Heart left ventricle (tissue), 16 donors: ENCODE measurements around the gene RUSF1. TPM values are rescaled to one million over a fixed set of nuclear protein-coding genes. Genes with fewer than 3 reads are reported as not detected.

Experiments
- ATAC-seq, 4 donors: fragments of 200-7000 bp; cut with Tn5 transposase; one replicate each; pipeline ENCODE4 v1.9.1; 2020 to 2022; ENCODE audit warnings: moderate library complexity in 4 of 4, mild to moderate bottlenecking in 3 of 4, moderate number of reproducible peaks in 1 of 4
- DNase-seq, 5 donors: peaks; one replicate each; pipeline ENCODE4 v3.0.0-alpha.2; 2020
- H3K27ac ChIP-seq, 12 donors: fragments of 200-600 bp; sonication (generic) in 4 of 12; one replicate each; pipeline versions ENCODE4 v1.5.0 to v1.8.0; 2016 to 2022; ENCODE audit warnings: mild to moderate bottlenecking in 2 of 12
- H3K27me3 ChIP-seq, 9 donors: fragments of 200-600 bp; sonication (generic) in 2 of 9; one replicate each; pipeline versions ENCODE4 v1.5.1 to v1.8.0; 2016 to 2022; ENCODE audit warnings: mild to moderate bottlenecking in 3 of 9
- H3K36me3 ChIP-seq, 9 donors: fragments of 200-600 bp; sonication (generic) in 2 of 9; one replicate each; pipeline versions ENCODE4 v1.5.0 to v1.8.0; 2018 to 2022; ENCODE audit warnings: mild to moderate bottlenecking in 2 of 9
- H3K4me1 ChIP-seq, 12 donors: fragments of 200-600 bp; sonication (generic) in 4 of 12; one replicate each; pipeline versions ENCODE4 v1.5.0 to v1.8.0; 2016 to 2022; ENCODE audit warnings: mild to moderate bottlenecking in 3 of 12
- H3K4me3 ChIP-seq, 12 donors: fragments of 200-600 bp; sonication (generic) in 4 of 12; one replicate each; pipeline versions ENCODE4 v1.5.0 to v1.8.0; 2017 to 2022; ENCODE audit warnings: mild to moderate bottlenecking in 9 of 12, moderate library complexity in 4 of 12
- H3K9me3 ChIP-seq, 12 donors: fragments of 200-600 bp; sonication (generic) in 4 of 12; one replicate each; pipeline versions ENCODE4 v1.5.0 to v1.8.0; 2016 to 2022; ENCODE audit warnings: mild to moderate bottlenecking in 1 of 12
- POLR2A ChIP-seq, 2 donors: fragments of 450-650 bp; IDR thresholded peaks; one replicate each; pipeline ENCODE4 v1.6.1; 2017; ENCODE audit warnings: antibody characterized with exemption in 2 of 2, mild to moderate bottlenecking in 2 of 2, moderate library complexity in 2 of 2
- WGBS, 4 donors: extraction: QIAGEN DNeasy Blood & Tissue Kit in 2 of 4; methylation state at CpG; one replicate each; pipeline versions ENCODE4 v1.1.5 to v1.1.7; 2013 to 2018; 5-methylcytosine and 5-hydroxymethylcytosine counted together
- intact Hi-C, 10 donors: fragments of 100-400 bp; cut with DNase I; formaldehyde crosslinking; loops; one replicate each; pipeline versions ENCODE4 v1.11.1 to v1.14.2; 2022
- polyA plus RNA-seq, 2 donors: library from polyadenylated mRNA; stranded (reverse); fragments of 200-250 nt; gene quantifications; one replicate each; pipeline ENCODE4 v1.2.3, GENCODE V29; 2013
- total RNA-seq, 9 donors: library from RNA; depleted of rRNA in 2 of 9; stranded (reverse); fragments of >200 nt in 2 of 9; fragmentation: NEBNext Ultra II Directional in 3 of 9; extraction: Animal tissue kit (Norgen Biotek cat#: 25700) in 3 of 9; gene quantifications; one replicate each; pipeline versions ENCODE4 v1.1.0 to v1.2.4, GENCODE V29; 2016 to 2023
- TF ChIP-seq, protein P1 (sequence below), 12 donors: fragments of 200-600 bp; sonication (generic) in 4 of 12; IDR thresholded peaks; one replicate each; pipeline versions ENCODE4 v1.5.0 to v1.8.0; 2018 to 2022; ENCODE audit warnings: antibody characterized with exemption in 12 of 12, mild to moderate bottlenecking in 5 of 12
- donor health status: ischemic (EF 13 %, LVEDD 7.1; RV severe dilation, severe dysfunction).
- donor health status: healthy with polysubstance abuse.
- donor health status: DM: no; HTN: yes; CAD: no.
- donor health status: DM: no; HTN: no; CAD: no.
- donor health status: ischemic (EF 25% LVEDD 6.9; RV normal size, moderate dysfunction).
- donor health status: ischemic (EF 25% LVEDD 5.7; RV mildly dilated, moderate dysfunction).
- donor health status: healthy.
- donor health status: DM: yes; HTN: yes; CAD: no.
- donor health status: ischemic (EF 35%, LVEDD 5.7; RV mildly dilated, moderate dysfunction).
- donor health status: nonischemic (EF 11% LVEDD 7.7; RV severe dilation, severe dysfunction).
- donor health status: DM: yes; HTN: yes; CAD: no.
- donor health status: PGD.
- donor health status: ischemic (EF 29% LVEDD 5.4; RV normal size, mild dysfunction).
- donor health status: nonischemic (EF 23%, LVEDD 6.1; RV moderate dilation, normal function).

RUSF1 gene
- total and polyA plus RNA-seq, 11 donors: 17.8 to 32.5 (median 22.4) TPM

DNA sequence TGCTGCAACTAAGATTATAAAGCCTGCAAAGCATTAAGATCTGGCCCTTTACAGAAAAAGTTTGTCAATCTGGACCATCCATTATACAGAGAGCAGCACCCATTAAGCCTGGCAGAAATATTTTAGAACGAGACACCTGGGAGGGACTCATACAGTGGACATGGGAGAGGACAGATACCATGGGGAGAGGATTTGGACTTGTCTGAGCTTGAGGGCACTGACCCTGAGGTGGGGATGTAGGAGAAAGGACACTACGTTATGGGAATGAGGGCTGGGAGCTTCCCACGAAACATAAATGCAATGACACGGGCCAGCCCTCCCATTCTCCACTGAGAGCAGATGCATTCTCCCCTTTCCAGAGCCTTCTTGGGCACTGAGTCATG, 6.2 kb downstream of the RUSF1 start:
- no peak for TF ChIP-seq POLR2A (IDR thresholded peaks at IDR 0.05)
- TF ChIP-seq, protein P1, sequence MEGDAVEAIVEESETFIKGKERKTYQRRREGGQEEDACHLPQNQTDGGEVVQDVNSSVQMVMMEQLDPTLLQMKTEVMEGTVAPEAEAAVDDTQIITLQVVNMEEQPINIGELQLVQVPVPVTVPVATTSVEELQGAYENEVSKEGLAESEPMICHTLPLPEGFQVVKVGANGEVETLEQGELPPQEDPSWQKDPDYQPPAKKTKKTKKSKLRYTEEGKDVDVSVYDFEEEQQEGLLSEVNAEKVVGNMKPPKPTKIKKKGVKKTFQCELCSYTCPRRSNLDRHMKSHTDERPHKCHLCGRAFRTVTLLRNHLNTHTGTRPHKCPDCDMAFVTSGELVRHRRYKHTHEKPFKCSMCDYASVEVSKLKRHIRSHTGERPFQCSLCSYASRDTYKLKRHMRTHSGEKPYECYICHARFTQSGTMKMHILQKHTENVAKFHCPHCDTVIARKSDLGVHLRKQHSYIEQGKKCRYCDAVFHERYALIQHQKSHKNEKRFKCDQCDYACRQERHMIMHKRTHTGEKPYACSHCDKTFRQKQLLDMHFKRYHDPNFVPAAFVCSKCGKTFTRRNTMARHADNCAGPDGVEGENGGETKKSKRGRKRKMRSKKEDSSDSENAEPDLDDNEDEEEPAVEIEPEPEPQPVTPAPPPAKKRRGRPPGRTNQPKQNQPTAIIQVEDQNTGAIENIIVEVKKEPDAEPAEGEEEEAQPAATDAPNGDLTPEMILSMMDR (IDR thresholded peaks at IDR 0.05): no peak
- Histone ChIP-seq H3K9me3 (no peaks in the 10 kb centered on the region), H3K36me3 (peaks cover 0 to 54% (median 44%) of the 10 kb centered on the region in 9 donors), H3K27ac (no peak overlapping the region), H3K27me3 (no peaks in the 10 kb centered on the region), H3K4me3 (no peak overlapping the region), H3K4me1 (peaks cover 1 to 50% (median 32%) of the 10 kb centered on the region in 12 donors)
- no peak for ATAC-seq
- WGBS, 4 donors: 81 to 93% (median 84%) methylated on average over 4 of the region's 4 CpGs
- intact Hi-C loops: loop anchor here in 4 of 10 donors (5.0 to 10.0 kb wide), 5 partner anchors 40 to 373 kb away; partner anchors contain the start of genes ZNF267 (in 2 of the 4) and ARMC5 (in 1 of the 4)
- DNase-seq: no peak

DNA sequence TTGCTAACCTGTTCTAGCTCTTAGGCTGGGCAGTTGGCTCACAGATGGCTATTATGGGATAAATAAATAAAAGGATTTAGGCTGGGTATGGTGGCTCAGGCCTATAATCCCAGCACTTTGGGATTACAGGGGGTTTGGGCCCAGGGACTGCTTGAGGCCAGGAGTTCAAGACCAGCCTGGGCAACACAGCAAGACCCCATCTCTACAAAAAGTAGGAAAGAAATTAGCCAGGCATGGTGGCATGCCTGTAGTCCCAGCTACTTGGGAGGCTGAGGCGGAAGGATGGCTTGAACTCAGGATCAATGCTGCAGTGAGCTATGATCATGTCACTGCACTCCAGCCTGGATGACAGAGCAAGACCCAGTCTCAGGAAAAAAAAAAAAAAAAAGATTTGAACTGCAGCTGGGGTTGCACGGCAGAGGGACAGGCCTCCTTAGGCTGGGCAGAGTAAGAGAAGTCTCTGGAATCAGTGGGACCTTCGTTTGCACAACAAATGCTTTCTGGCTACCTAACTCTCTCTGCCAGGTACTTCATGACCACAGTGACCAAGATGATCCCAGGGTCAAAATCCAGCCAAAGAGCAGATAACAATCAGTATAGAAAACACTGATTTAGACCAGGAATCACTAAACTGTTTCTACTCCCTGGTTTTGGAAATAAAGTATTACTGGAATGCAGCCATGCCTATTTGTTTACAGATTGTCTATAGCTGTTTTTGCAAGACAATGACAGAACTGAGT, 6.8 kb downstream of the RUSF1 start:
- Histone ChIP-seq H3K27ac (no peak overlapping the region), H3K36me3 (peaks cover 0 to 60% (median 49%) of the 10 kb centered on the region in 9 donors), H3K4me1 (peaks cover 0 to 44% (median 26%) of the 10 kb centered on the region in 12 donors), H3K9me3 (no peaks in the 10 kb centered on the region), H3K4me3 (no peak overlapping the region), H3K27me3 (no peaks in the 10 kb centered on the region)
- TF ChIP-seq, protein P1 (IDR thresholded peaks at IDR 0.05): no peak
- no peak for TF ChIP-seq POLR2A (IDR thresholded peaks at IDR 0.05)
- WGBS, 4 donors: 69 to 87% (median 76%) methylated on average over 3 of the region's 3 CpGs
- DNase-seq (no peak), ATAC-seq (no peak)
- intact Hi-C loops: loop anchor here in 4 of 10 donors (5.0 to 10.0 kb wide), 5 partner anchors 39 to 373 kb away; partner anchors contain the start of genes ZNF267 (in 2 of the 4) and ARMC5 (in 1 of the 4)

DNA sequence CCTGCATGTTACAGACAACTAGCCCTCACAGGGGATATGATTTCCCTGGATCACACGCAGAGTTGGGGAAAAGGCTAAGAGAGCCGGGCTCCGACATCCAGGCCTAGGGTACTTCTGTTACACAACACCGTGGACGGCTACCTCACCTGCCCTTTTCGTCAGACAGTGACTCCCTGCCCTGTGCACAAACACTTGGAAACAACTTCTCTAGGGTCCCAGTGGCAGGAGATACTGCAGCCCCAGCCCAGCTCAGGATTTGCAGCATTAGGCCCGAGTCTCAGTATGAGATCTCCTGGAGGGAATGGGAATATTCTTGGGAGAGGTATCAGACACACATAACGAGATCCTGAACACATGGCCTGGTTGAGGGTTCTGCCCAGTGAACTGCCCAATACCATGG, 8.3 kb downstream of the RUSF1 start:
- H3K4me3 ChIP-seq: no peak overlapping the region
- intact Hi-C loops: loop anchor here in 4 of 10 donors (5.0 to 10.0 kb wide), 5 partner anchors 38 to 375 kb away; partner anchors contain the start of genes ZNF267 (in 2 of the 4) and ARMC5 (in 1 of the 4)
- DNase-seq (no peak), ATAC-seq (no peak)
- peaks cover 0 to 31% (median 12%) of the 10 kb centered on the region in 12 donors for H3K4me1 ChIP-seq
- H3K27me3 ChIP-seq: no peaks in the 10 kb centered on the region
- 92 to 97% (median 95%) methylated on average over 8 of the region's 8 CpGs for WGBS, 4 donors
- no peaks in the 10 kb centered on the region for H3K9me3 ChIP-seq
- H3K27ac ChIP-seq: no peak overlapping the region
- TF ChIP-seq POLR2A (IDR thresholded peaks at IDR 0.05): no peak
- TF ChIP-seq, protein P1 (IDR thresholded peaks at IDR 0.05): no peak
- peaks cover 2 to 60% (median 54%) of the 10 kb centered on the region in 9 donors for H3K36me3 ChIP-seq

DNA sequence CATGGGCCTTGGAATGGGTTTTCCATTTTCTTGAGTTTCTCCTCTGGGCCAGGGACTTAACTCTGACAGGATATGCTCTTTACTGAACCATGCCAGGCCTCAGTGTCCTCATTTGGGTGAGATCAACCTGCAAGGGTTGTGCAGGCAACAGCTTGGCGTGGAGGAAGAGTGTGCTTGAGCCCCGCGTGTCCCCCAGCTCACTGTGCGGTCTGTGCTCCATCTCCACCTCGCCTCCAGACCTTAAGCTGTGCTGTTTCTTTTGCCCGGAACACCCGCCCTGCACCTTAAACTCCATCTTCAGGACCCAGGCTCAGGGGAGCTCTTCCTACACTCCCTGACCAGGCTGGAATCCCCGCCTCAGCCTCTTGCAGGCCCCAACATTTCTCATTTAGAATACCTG, 9.7 kb downstream of the RUSF1 start:
- DNase-seq (no peak), ATAC-seq (no peak)
- Histone ChIP-seq H3K9me3 (no peaks in the 10 kb centered on the region), H3K27ac (no peak overlapping the region), H3K4me3 (no peak overlapping the region), H3K36me3 (peaks cover 2 to 72% (median 68%) of the 10 kb centered on the region in 9 donors), H3K27me3 (no peaks in the 10 kb centered on the region), H3K4me1 (peaks cover 0 to 19% (median under 1%) of the 10 kb centered on the region in 12 donors)
- intact Hi-C loops: no loop called here
- WGBS, 4 donors: 92 to 97% (median 96%) methylated on average over 8 of the region's 8 CpGs
- TF ChIP-seq, protein P1 (IDR thresholded peaks at IDR 0.05): no peak
- no peak for TF ChIP-seq POLR2A (IDR thresholded peaks at IDR 0.05)
